Activated CD4-positive, alpha-beta T cell treated with anti-CD3 and anti-CD28 coated beads for 1 hour (primary cell): Measurements from ENCODE around the gene COX19.

ENCODE experiments used
- DNase-seq: peaks from one replicate; pipeline ENCODE4 v3.0.0-alpha.2; 2020

The COX19 gene

DNA sequence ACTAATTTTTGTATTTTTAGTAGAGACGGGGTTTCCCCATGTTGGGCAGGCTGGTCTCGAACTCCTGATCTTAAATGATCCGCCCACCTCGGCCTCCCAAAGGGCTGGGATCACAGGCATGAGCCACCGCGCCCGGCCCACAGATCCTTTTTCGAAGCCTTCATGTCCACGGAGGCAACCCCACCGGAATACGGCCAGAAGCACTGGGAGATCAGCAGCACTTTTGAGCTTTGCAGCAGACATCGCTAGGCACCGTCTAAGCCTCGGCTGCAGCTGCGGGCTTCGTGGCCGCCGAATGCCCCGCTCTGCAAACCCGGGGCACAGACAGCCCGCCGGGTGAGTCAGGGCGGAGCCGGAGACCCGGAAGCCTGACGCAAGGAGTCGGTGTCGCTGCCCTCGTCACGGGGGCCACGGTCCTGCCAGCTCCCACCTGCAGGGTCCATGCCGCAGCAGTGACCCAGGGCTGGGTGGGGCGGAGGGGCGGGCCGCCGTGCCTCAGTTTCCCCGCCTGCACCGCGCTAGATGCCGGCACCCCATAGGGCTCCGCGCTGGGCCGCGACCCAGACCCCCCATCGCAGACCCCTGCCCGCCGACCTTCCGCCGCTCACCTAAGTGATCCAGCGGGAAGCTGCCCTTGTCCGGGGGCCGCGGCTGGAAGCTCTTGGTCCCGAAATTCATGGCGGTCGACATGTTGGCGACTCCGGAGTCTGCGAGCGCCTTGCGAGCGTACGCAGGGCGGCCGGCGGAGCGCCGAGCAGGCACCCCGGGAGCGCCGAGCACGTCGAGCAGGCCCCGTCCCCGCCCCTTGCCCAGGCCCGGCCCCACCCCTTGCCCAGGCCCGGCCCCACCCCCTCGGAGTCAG is at the start of gene COX19:
Gene COX19, minus strand, starts transcription at position 730 of the 862 bp plus-strand sequence. Its CDS starts 40 bp downstream, at position 690.
- peak; percentile 87 for DNase-seq

DNA sequence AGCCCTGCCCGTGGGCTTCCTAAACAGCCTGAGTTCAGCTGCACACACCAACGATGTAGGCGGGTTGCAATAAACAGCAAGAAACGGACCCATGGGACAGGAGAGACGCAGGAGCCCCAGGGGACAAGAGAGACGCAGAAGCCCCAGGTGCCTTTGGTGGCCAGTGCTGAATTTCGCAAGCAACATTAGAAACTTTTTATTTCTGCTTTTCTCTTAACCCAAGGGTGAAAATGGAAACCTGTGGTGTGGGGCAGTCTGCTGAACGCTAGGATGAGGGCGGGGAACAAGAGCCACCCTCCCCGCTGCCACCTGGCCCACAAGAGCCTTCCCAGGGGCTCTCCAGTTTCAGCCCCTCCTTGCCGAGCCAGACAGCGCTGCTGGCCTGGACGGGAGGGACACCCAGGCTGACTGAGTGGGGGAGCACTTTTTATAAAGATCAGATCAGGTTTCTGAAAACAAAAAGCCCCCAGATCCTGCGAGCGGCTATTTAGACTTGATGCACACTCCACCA is 49.0 kb upstream of the COX19 start:
- DNase-seq: no peak

DNA sequence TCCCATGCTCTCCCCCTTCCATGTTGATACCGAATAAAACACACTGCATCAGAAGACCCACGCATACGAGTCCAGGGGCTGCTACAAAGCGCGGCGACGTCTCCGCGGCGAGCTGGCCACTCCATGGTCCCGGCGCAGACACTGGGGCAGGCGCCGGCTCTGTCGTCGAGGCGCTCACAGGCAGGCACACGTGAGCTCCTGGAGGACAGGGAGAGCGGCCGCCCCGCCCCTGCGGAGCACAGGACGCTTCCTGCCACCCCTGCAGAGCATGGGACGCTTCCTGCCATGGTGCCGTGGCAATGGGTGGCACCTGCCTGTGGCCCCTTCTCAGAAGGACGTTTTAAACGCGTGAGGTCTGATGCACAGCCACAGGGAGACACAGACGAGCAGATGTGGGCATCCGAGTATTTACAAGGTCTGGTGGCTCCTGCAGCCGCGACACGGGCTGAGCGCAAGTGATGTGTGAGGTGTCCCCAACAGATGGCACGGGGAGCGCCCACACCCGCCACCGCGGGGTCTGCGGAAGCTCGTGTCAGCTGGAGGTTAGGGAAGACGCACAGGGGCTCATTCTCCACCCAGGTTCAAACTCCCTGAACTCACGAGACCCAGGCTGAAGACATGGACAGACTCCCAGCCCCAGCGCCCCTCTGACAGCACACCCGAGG is 47.6 kb upstream of the COX19 start:
- DNase-seq: no peak

GRCh38 chr7:1022356-1022755 is 47.0 kb upstream of the COX19 start:
- no peak for DNase-seq

- DNase-seq: no peak
These were observed 46.6 kb upstream of the COX19 start for GRCh38 chr7:1021931-1022330.

DNA sequence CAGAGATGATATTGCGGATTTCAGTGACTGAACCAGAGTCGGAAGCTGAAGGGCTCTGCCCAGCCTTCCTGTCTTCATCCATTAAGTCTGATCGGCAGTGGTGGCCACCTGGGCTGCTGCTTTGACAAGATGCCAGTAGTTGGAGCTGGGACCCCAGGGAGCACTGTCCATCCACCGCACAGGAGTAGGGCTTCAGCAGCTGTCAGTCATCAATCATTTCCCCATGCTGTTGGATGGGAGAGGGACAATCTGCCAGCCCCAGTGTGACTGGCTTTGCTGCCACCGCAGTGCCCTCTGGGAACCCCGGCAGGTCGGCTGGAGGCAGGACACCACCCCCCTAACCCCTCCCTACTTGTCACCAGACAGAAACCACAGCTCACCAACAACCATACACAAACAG is 46.0 kb upstream of the COX19 start:
- DNase-seq: no peak

GRCh38 chr7:1020849-1021251 is 45.5 kb upstream of the COX19 start:
- DNase-seq: no peak

DNA sequence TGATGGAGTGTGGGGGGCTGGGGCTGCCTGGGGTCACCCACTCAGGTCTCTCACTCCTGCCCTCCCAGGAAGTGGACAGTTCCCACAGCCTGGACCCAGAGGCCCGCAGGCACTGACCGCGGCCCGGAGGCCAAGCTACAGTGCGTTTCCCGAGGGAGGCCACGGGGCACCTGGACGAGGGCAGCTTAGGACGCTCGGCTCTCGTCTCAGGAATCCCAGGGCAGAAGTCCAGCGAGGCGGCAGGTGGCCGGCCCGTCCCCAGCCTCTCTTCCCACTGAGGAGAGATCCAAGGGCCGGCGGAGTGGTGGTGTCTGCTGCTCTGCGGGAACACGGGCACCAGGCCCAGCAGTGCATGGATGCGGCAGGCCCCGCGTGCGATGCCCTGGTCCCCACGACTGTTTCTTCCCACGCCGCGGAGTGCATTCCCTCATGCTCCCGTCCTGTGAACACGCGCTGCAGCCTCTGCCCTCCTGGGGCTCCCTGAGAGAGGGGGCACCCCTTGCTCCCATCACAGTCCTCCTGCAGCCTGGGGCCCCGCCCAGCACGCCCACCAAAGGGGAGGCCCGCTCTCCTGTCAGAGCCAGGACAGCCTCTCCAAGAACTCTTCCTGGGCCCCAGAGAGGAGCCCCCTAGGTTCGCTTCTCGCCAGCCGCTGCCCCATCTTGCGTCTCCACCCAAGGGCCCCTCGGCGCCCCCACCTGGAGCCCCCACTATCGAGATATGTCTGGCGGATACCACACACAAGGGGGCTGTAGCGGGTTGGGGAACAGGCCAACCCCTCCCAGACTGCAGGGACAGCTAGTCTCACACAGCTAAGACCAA is 44.7 kb upstream of the COX19 start:
- no peak for DNase-seq

DNA sequence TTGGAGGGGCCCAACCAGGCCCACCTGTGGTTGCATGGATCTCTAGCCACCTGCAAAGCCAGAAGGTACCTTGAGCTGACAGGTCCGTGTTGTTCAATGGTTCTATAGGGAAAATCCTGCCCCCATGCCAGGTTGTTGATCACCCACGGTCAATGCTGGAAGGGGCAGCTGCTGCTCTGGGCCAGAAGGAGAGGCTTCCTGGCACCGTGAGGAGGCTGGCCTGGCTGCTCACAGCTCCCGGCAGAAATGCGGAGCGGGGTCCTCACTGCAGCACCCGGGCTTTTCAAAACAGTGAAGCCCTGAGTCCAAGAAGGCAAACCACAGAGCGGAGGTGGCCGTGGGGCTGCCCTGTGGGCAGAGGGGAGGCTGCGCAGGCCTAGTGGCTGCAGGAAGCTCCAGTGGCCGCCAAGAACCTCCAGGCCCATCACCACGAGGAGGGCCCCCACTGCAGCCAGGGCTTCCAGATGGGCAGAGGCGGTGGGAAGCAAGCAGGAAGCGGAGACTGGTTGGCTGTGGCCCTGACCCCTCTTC is 44.0 kb upstream of the COX19 start:
- DNase-seq: no peak

GRCh38 chr7:1018334-1018695 is 43.0 kb upstream of the COX19 start:
- no peak for DNase-seq

GRCh38 chr7:1017586-1018333 is 42.4 kb upstream of the COX19 start:
- DNase-seq: no peak

DNA sequence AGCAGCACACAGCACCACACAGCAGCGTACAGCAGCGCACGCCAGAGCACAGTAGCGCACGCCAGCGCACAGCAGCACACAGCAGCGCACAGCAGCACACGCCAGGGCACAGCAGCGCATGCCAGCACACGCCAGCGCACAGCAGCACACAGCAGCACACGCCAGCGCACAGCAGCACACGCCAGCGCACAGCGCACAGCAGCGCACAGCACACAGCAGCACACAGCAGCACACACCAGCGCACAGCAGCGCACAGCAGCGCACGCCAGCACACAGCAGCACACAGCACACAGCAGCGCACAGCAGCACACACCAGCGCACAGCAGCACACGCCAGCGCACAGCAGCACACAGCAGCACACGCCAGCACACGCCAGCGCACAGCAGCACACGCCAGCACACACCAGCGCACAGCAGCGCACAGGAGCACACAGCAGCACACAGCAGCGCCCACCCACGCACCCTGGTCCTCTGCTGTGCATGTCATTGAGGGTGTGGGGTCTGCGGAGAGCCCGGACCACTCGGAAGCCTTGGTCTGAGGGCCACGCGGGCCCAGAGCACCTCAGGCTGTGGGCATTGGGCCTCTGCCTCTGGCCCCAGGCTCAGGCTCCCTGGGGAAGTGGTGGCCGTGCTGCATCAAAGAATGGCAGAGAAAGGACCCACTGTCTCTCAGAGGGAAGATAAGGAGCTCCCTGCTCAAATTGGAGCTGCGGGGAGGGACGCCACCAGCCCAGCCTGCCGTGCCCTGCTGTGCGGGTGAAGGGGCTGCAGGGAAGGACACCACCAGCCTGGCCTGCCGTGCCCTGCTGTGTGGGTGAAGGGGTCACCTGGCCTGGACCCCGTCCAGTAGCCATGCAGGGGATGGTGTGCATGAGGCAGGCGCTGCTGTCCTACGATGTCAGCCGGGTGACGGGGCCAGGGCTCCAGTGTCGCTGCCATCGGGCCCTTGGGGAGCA is 41.5 kb upstream of the COX19 start:
- DNase-seq: no peak

- no peak for DNase-seq
These were observed 40.1 kb upstream of the COX19 start for GRCh38 chr7:1015196-1016121.

DNA sequence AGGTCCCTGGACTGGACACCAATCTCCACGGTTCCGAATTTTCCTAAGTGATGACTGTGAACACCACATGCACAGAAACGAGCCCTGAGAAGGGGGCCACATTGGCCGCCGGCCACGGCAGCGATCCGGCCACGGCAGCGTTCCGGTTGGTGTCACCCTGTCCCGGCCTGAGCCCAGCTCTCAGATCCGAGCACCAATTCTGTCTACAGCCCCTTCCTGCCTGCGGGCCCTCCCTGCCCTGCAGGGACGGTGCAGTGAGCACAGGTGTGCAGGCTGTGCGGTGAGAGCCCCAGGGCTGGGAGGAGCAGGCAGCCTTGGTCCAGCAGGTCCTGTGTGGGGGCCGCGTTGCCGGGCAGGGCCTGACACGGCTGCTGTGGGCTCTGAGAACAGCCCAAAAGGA is 39.3 kb upstream of the COX19 start:
- DNase-seq: no peak

- no peak for DNase-seq
These were observed 38.2 kb upstream of the COX19 start for GRCh38 chr7:1013581-1013980.

GRCh38 chr7:1012716-1013095 is 37.4 kb upstream of the COX19 start:
- DNase-seq: no peak

- DNase-seq: no peak
These were observed 36.8 kb upstream of the COX19 start for GRCh38 chr7:1012004-1012715.

DNA sequence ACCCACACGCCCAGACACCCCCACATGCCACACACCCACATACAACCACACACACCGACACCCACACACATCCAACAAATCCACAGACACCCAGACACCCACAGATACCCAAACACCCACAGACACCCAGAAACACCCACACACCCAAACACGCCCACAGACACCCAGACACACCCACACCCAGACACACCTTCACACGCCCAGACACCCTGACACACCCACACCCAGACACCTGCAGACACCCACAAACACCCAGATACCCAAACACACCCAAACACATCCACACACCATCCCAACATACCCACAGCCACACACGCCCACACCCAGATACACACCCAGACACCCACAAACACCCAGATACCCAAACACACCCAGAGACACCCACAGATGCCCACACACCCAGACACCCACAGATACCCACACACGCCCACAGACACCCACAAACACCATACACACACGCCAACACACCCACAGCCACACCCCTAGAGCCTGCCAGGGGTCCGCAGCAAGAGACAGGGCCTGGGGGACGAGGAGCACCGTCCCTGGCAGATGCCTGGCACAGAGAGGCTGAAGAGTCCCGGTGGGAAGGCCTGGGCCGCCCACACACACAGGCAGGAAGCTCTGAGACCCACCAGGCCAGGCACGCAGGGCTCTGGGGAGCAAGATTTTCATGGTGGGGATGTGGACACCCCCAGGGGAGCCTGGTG is 36.1 kb upstream of the COX19 start:
- DNase-seq: no peak

DNA sequence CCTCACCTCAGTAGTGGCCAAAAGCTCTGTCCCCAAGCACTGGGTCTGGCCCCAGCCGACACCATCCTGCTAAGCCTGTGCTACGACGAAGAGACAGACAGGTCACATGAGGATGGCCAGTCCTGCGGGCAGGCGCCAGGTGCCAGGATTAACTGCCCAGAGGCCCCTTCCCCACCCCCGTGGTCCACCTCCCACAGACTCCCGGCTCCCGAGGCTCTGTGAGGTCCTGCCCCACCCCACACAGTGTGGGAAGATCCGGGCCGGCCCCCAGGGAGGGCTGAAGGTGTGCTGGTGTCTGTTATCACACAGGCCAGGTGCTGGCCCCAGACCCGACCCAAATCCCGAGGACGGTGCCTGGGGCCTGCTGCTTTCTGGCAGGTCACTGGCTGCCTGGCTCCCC is 34.9 kb upstream of the COX19 start:
- no peak for DNase-seq
